ENCODE measurements around the gene ACP7. TPM values are rescaled to one million over a fixed set of nuclear protein-coding genes. Genes with fewer than 3 reads are reported as not detected.

ACP7 gene
- total RNA-seq, 1 experiment from 2014 or later, result 5.4 TPM

DNA sequence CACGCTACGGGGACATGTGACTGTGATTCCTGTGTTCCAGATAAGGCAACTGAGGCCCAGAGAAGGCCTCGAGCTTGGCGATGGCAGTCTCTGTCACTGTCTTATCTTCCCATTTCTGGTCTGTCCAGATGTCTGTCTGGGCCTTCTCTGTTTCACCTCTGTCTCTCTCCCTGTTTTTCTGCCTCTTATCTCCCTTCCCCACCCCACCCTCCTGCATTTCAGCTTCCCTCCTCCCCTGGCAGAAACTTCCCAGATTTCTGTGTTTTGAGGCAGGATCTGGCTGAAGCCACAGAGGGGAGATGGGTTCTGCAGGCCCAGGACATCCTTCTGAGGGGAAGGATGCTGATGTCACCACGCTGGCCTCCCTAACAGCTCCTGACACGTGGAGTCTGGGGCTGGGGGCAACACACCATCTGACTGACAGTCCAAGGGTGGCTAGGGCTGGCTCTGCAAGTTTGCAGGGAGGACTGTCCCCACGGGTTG, 55.8 kb downstream of the ACP7 start:
- H3F3A ChIP-seq (ENCODE audit: insufficient read depth, low read depth), result no peaks in the 10 kb centered on the region
- BruUV-seq (replicated peaks), result no TSS peak
- H2AFZ ChIP-seq, result no peak overlapping the region
- ChIA-PET CTCF (interaction anchor here (0.5 kb wide), 1 partner anchor 190 kb away, joined by 5 read pairs; no protein-coding TSS in a partner anchor), POLR2A (ENCODE audit: unreplicated experiment) (interaction anchor here (0.7 kb wide), 1 partner anchor 15 kb away, joined by 4 read pairs; no protein-coding TSS in a partner anchor)
- H3K36me3 ChIP-seq (ENCODE audit: low read depth), result no peaks in the 10 kb centered on the region
- peaks cover 69% of the 10 kb centered on the region for H3K79me2 ChIP-seq (ENCODE audit: low read depth)
- peaks cover 9% of the 10 kb centered on the region for H3K4me1 ChIP-seq (replicated peaks; ENCODE audit: insufficient read depth)
- H3K9me3 ChIP-seq (ENCODE audit: insufficient read depth, low read depth), result no peaks in the 10 kb centered on the region
- TF ChIP-seq CTCF (conservative IDR thresholded peaks at IDR 0.05), result no peak
- no peak for TF ChIP-seq EZH2 (IDR thresholded peaks at IDR 0.05; ENCODE audit: low read depth)
- no peaks in the 10 kb centered on the region for H3K9me2 ChIP-seq (ENCODE audit: insufficient read depth)
- peaks cover 78% of the 10 kb centered on the region for H4K20me1 ChIP-seq (ENCODE audit: insufficient read depth)
- no peak overlapping the region for H3K4me2 ChIP-seq
- no peak overlapping the region for H3K4me3 ChIP-seq
- DNase-seq, result no peak
- H3K27me3 ChIP-seq (ENCODE audit: insufficient read depth, low read depth), result no peaks in the 10 kb centered on the region
- intact Hi-C loops (cut with micrococcal nuclease; ENCODE audit: unreplicated experiment), result no loop called here
- no peak overlapping the region for H3K27ac ChIP-seq

DNA sequence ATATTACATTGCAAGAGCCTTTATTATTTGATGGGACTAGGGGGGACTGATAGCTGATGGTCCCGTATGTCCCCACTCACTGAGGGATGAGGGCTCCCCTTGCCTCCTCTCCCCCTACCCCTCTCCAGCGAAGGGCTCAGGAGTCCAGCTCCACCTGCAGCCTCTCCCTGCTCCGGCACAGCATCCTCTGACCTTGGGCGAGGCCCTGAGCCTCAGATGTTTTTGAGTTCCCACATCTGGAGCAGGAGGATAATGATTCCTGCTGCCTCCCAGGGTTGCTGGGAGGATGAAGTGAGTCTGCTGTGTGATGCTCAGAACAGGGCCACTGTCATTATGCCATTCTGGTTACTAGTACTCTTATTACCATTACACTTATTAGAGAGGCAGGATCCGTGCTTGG, 56.4 kb downstream of the ACP7 start:
- H3K9me2 ChIP-seq (ENCODE audit: insufficient read depth), result no peaks in the 10 kb centered on the region
- no TSS peak for BruUV-seq (replicated peaks)
- ChIA-PET CTCF (no interaction called here), POLR2A (ENCODE audit: unreplicated experiment) (no interaction called here)
- peaks cover 80% of the 10 kb centered on the region for H4K20me1 ChIP-seq (ENCODE audit: insufficient read depth)
- no peak overlapping the region for H3K27ac ChIP-seq
- H3K36me3 ChIP-seq (ENCODE audit: low read depth), result no peaks in the 10 kb centered on the region
- no peaks in the 10 kb centered on the region for H3K9me3 ChIP-seq (ENCODE audit: insufficient read depth, low read depth)
- H3K4me3 ChIP-seq, result no peak overlapping the region
- intact Hi-C loops (cut with micrococcal nuclease; ENCODE audit: unreplicated experiment), result no loop called here
- peaks cover 9% of the 10 kb centered on the region for H3K4me1 ChIP-seq (replicated peaks; ENCODE audit: insufficient read depth)
- TF ChIP-seq EZH2 (IDR thresholded peaks at IDR 0.05; ENCODE audit: low read depth), result no peak
- TF ChIP-seq CTCF (conservative IDR thresholded peaks at IDR 0.05), result no peak
- no peak overlapping the region for H2AFZ ChIP-seq
- H3F3A ChIP-seq (ENCODE audit: insufficient read depth, low read depth), result no peaks in the 10 kb centered on the region
- H3K4me2 ChIP-seq, result no peak overlapping the region
- peaks cover 69% of the 10 kb centered on the region for H3K79me2 ChIP-seq (ENCODE audit: low read depth)
- no peaks in the 10 kb centered on the region for H3K27me3 ChIP-seq (ENCODE audit: insufficient read depth, low read depth)
- DNase-seq, result no peak

GRCh38 chr19:39141929-39142328, 57.8 kb downstream of the ACP7 start:
- POLR2A ChIA-PET (ENCODE audit: unreplicated experiment), result interaction anchor here (0.7 kb wide), 1 partner anchor 225 kb away, joined by 4 read pairs; no protein-coding TSS in a partner anchor
- no TSS peak for BruUV-seq (replicated peaks)
- DNase-seq, result no peak

More at GRCh38 chr19:39141929-39142328, 57.8 kb downstream of the ACP7 start:
- CTCF ChIA-PET, result interaction anchor here (0.5 kb wide), 1 partner anchor 1117 kb away, joined by 3 read pairs; no protein-coding TSS in a partner anchor
- Histone ChIP-seq H3K79me2 (ENCODE audit: low read depth) (peaks cover 70% of the 10 kb centered on the region), H3K27me3 (ENCODE audit: insufficient read depth, low read depth) (no peaks in the 10 kb centered on the region), H3F3A (ENCODE audit: insufficient read depth, low read depth) (no peaks in the 10 kb centered on the region), H3K9me2 (ENCODE audit: insufficient read depth) (no peaks in the 10 kb centered on the region), H3K4me2 (no peak overlapping the region), H3K36me3 (ENCODE audit: low read depth) (no peaks in the 10 kb centered on the region), H3K27ac (no peak overlapping the region), H3K4me1 (replicated peaks; ENCODE audit: insufficient read depth) (no peaks in the 10 kb centered on the region), H4K20me1 (ENCODE audit: insufficient read depth) (peaks cover 81% of the 10 kb centered on the region), H2AFZ (no peak overlapping the region), H3K4me3 (no peak overlapping the region), H3K9me3 (ENCODE audit: insufficient read depth, low read depth) (no peaks in the 10 kb centered on the region)
- intact Hi-C loops (cut with micrococcal nuclease; ENCODE audit: unreplicated experiment), result no loop called here
- TF ChIP-seq CTCF (conservative IDR thresholded peaks at IDR 0.05), result no peak
- TF ChIP-seq EZH2 (IDR thresholded peaks at IDR 0.05; ENCODE audit: low read depth), result no peak

All from PC-9 (cell line).